KOPT-K1 (cell line): ENCODE measurements around the gene CMTM6.
"Not testable (repeated sequence)": the region's sequence is repeated elsewhere in the genome, so short reads cannot be mapped to it uniquely, and the experiment has no call there.

ENCODE experiments used
- H3K27ac ChIP-seq: fragments of 200-600 bp; sonication (generic); 2 replicates; pipeline ENCODE4 v1.5.1; 2016; ENCODE audit warnings: antibody characterized with exemption, mild to moderate bottlenecking, low read depth, low read length; ENCODE audit not compliant: poor library complexity, severe bottlenecking
- H3K36me3 ChIP-seq: fragments of 200-600 bp; sonication (generic); 2 replicates; pipeline ENCODE4 v1.5.1; 2017; ENCODE audit warnings: antibody characterized with exemption, mild to moderate bottlenecking, low read length, moderate library complexity; ENCODE audit not compliant: insufficient read depth
- H3K9me3 ChIP-seq: fragments of 200-600 bp; sonication (generic); 2 replicates; pipeline ENCODE4 v1.5.1; 2017; ENCODE audit warnings: antibody characterized with exemption, low read length, mild to moderate bottlenecking; ENCODE audit not compliant: insufficient read depth, poor library complexity, severe bottlenecking

CMTM6 gene, protein sequence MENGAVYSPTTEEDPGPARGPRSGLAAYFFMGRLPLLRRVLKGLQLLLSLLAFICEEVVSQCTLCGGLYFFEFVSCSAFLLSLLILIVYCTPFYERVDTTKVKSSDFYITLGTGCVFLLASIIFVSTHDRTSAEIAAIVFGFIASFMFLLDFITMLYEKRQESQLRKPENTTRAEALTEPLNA

DNA sequence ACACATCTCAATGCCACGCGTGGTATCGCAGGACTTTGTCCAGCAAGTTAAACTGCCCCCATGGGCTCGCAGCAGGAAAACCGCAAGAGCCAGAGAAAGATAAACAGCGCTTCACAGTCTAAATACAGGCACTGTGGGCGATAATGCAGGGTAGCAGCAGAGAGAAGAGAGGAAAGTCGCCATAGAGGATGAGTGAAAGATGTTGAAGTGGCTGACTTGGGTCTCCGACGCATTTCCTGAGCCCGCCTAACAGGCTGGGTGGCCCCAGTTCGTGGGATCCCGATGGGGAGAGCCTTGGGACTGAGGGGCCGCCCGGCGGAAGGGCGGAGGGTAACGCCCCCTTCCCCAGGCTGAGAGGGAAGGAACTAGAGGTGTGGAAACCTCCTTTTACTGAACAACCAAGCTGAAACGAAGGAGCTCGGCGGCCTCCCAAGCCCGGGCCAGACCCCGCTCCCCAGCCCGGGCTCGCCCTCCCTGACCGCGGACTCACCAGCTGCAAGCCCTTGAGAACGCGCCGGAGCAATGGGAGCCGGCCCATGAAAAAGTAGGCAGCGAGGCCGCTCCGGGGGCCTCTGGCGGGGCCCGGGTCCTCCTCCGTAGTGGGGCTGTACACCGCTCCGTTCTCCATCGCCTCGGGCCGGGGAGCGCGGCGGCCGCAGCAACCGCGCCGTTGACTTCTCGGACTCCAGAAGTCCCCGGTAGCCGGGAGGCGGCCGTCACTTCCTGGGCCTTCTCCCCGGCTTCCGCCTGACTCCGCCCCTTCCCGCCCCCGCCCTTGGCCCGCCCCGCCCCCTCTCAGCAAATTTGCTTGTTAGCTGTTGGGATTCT, at the start of gene CMTM6:
Gene CMTM6, minus strand, starts transcription at position 735 of the 828 bp plus-strand sequence. Its CDS starts 107 bp downstream, at position 628.
- Histone ChIP-seq H3K27ac (peak within 1 kb of the TSS; percentile 75), H3K36me3 (peaks cover 12% of the 10 kb centered on the region; the same call in 1 of the 2 replicates), H3K9me3 (no peaks in the 10 kb centered on the region)

DNA sequence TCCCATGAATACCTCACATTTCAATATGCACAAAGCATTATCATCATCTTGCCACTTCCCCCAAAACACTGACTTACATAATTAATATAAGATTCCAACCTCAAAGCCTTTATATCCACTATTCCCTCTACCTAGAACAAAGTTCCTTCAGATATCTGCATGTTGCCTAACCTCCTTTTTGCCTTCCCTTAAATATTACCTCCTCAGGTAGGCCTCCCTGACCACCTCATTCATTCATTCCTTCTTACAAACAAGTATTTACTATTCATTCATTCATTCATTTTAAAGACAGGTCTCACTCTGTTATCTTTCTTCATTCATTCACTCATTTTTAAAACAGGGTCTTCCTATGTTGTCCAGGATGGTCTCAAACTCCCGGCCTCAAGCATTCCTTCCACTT, 49.4 kb upstream of the CMTM6 start:
- H3K36me3 ChIP-seq = no peaks in the 10 kb centered on the region; the same call in 1 of the 2 replicates
- no peak overlapping the region for H3K27ac ChIP-seq
- no peaks in the 10 kb centered on the region for H3K9me3 ChIP-seq

- Histone ChIP-seq H3K27ac (no peak overlapping the region), H3K9me3 (no peaks in the 10 kb centered on the region), H3K36me3 (peaks cover 3% of the 10 kb centered on the region; the same call in 1 of the 2 replicates)
These were observed 48.8 kb upstream of the CMTM6 start for GRCh38 chr3:32551496-32551895.

GRCh38 chr3:32551087-32551486, 48.4 kb upstream of the CMTM6 start:
- Histone ChIP-seq H3K27ac (no peak overlapping the region), H3K36me3 (peaks cover 4% of the 10 kb centered on the region; the same call in 1 of the 2 replicates), H3K9me3 (no peaks in the 10 kb centered on the region)

DNA sequence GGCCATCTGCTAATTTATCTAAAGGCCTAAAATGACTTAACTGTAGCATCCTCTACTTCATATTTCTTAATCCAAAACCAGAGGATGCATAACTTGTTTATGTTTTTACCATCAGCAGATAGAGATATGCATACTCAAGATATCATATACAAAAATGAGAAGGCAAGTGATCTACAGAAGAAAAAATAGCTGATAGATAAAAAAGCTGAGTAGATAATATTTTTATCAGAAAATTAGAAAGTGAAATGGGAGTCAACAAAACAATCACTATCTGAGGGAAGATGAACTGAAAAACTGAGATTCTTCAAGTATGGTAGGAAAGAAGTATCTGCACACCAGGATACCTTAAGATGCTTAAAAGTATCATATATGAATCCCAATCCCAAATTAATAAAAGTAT, 42.7 kb upstream of the CMTM6 start:
- H3K36me3 ChIP-seq = peaks cover 35% of the 10 kb centered on the region
- H3K27ac ChIP-seq = no peak overlapping the region
- no peaks in the 10 kb centered on the region for H3K9me3 ChIP-seq

DNA sequence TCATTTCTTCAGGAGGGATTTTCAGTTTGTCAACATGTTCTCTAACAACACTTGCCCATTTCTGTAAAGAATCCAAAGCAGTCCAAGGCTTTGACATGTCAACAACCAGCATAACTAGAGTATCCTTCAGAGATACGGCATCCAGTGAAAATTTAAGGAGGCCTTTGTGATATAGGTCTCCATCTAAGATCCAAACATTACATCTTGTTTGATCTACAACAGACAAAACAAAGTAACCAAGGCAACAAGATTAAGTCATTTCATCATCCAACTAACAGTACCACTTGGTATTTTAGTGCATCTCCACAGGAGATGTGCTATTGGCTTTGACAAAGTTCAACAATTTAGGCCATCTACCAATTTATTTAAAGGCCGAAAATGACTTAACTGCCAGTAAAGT, 42.2 kb upstream of the CMTM6 start:
- Histone ChIP-seq H3K36me3 (peaks cover 36% of the 10 kb centered on the region), H3K27ac (no peak overlapping the region), H3K9me3 (no peaks in the 10 kb centered on the region)

- Histone ChIP-seq H3K9me3 (no peaks in the 10 kb centered on the region), H3K36me3 (peaks cover 43% of the 10 kb centered on the region), H3K27ac (no peak overlapping the region)
These were observed 40.2 kb upstream of the CMTM6 start for GRCh38 chr3:32542807-32543206.

DNA sequence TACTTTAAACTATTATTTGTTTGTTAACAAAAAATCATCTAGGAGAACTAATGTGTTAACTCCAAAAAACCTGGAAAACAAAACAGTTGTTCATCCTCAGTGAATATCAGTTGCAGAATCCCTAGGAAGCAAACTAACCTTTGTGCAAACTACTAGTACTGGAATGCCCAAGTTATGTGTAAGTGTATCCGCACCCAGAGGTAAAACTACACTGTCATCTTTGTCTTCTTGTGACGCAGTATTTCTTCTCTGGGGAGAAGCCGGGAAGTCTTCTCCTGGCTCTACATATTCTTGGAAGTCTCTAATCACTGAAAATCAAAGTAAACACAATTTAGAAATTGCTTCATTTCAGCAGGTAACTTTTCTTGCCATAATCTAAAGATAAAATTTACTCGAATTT, 38.2 kb upstream of the CMTM6 start:
- peaks cover 52% of the 10 kb centered on the region for H3K36me3 ChIP-seq
- H3K9me3 ChIP-seq = no peaks in the 10 kb centered on the region
- no peak overlapping the region for H3K27ac ChIP-seq

- Histone ChIP-seq H3K27ac (no peak overlapping the region), H3K9me3 (no peaks in the 10 kb centered on the region), H3K36me3 (peaks cover 84% of the 10 kb centered on the region)
These were observed 29.8 kb upstream of the CMTM6 start for GRCh38 chr3:32532434-32532833.

GRCh38 chr3:32531010-32531647, 28.5 kb upstream of the CMTM6 start:
- no peaks in the 10 kb centered on the region for H3K9me3 ChIP-seq
- no peak overlapping the region for H3K27ac ChIP-seq
- peaks cover 89% of the 10 kb centered on the region for H3K36me3 ChIP-seq

- H3K9me3 ChIP-seq = no peaks in the 10 kb centered on the region
- H3K27ac ChIP-seq = no peak overlapping the region
- H3K36me3 ChIP-seq = peaks cover 68% of the 10 kb centered on the region
These were observed 23.1 kb upstream of the CMTM6 start for GRCh38 chr3:32525720-32526119.

DNA sequence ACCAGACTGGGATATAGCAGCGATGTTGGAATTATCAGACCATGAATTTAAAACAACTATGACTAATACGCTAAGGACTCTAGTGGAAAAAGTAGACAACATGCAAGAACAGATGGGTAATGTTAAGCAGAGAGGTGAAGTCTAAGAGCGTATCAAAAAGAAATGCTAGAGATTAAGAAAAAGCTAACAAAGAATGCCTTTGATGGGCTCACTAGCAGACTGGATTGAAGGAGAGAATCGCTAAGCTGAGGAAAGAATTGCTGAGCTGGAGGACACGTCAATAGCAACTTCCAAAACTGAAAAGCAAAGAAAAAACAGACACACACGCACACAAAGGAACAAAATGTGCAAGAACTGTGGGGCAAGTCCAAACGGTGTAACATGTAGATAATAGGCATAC, 20.0 kb upstream of the CMTM6 start:
- H3K36me3 ChIP-seq = peaks cover 44% of the 10 kb centered on the region
- no peaks in the 10 kb centered on the region for H3K9me3 ChIP-seq
- no peak overlapping the region for H3K27ac ChIP-seq

GRCh38 chr3:32518921-32519320, 16.3 kb upstream of the CMTM6 start:
- not testable (repeated sequence) for H3K27ac ChIP-seq, H3K9me3 ChIP-seq
- peaks cover 11% of the 10 kb centered on the region; the same call in 1 of the 2 replicates for H3K36me3 ChIP-seq

- H3K27ac ChIP-seq = not testable (repeated sequence)
These were observed 14.1 kb upstream of the CMTM6 start for GRCh38 chr3:32516751-32517150.

DNA sequence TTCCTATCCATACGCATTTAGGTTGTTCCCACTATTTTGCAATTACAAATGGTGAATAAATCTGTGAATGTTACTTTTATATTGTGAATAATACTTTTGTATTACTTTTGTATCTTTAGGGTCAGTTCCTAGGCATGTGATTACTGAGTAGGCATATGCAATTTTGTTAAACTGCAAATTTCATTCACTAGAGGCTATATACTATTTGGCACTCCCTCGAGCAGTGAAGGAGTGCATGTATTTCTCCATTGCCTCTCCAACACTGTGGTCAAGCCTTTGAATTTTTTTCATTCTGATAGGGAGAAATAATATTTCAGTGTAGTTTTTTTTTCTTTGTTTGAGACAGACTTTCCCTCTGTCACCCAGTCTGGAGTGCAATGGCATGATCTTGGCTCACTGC, 8.4 kb upstream of the CMTM6 start:
- no peaks in the 10 kb centered on the region for H3K36me3 ChIP-seq
- no peak overlapping the region for H3K27ac ChIP-seq
- no peaks in the 10 kb centered on the region for H3K9me3 ChIP-seq

More at GRCh38 chr3:32516751-32517150, 14.1 kb upstream of the CMTM6 start:
- H3K36me3 ChIP-seq, H3K9me3 ChIP-seq: not testable (repeated sequence)
